ENCODE measurements around the gene RERE. TPM values are rescaled to one million over a fixed set of nuclear protein-coding genes. Genes with fewer than 3 reads are reported as not detected.

The RERE gene
- total and polyA plus RNA-seq, 11 donors = 53.5 to 236 (median 121) TPM

DNA sequence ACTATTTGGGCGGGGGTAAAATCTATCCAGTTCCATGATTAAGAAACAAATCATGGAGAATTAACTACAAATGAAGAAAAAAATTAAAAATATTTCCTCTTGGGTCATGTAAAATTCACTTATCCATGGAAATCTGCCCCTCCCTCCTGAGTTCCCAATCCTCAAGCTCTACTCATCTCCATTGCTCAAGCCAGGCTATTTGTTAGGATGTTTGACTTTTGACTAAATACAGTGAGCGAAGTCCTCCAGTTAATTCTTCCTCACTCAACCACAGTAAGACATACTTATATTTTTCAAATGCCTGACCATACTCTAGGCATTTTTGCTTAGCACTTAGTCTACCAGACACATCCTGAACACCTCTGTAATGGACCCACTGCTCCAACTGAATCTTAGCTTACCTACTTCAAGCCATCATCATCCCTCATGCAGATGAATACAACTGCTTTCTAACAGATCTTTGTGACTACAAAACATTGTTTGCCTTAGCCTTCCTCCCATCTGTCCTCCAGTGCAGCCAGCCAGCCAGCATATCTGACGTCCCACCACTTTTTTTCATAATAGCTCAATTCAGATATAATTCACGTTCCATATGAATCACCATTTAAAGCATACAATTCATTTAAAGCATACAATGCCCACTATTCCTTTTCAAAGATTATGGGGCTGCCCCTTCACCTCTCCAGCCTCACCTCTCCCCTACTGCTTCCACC lies 154.2 kb downstream of the RERE start:
- no peak for ATAC-seq
- no peak overlapping the region for H3K4me3 ChIP-seq
- DNase-seq = no peak
- peak overlapping the region in 9 of 12 donors; percentile 3 to 75 (median 43) for H3K27ac ChIP-seq
- TF ChIP-seq, protein P1, sequence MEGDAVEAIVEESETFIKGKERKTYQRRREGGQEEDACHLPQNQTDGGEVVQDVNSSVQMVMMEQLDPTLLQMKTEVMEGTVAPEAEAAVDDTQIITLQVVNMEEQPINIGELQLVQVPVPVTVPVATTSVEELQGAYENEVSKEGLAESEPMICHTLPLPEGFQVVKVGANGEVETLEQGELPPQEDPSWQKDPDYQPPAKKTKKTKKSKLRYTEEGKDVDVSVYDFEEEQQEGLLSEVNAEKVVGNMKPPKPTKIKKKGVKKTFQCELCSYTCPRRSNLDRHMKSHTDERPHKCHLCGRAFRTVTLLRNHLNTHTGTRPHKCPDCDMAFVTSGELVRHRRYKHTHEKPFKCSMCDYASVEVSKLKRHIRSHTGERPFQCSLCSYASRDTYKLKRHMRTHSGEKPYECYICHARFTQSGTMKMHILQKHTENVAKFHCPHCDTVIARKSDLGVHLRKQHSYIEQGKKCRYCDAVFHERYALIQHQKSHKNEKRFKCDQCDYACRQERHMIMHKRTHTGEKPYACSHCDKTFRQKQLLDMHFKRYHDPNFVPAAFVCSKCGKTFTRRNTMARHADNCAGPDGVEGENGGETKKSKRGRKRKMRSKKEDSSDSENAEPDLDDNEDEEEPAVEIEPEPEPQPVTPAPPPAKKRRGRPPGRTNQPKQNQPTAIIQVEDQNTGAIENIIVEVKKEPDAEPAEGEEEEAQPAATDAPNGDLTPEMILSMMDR (IDR thresholded peaks at IDR 0.05) = no peak
- TF ChIP-seq POLR2A (IDR thresholded peaks at IDR 0.05) = no peak
- H3K27me3 ChIP-seq = no peaks in the 10 kb centered on the region
- no peaks in the 10 kb centered on the region for H3K9me3 ChIP-seq
- 85 to 90% (median 88%) methylated on average over 4 of the region's 4 CpGs for whole genome bisulfite sequencing, 4 donors
- intact Hi-C loops (cut with DNase I) = no loop called here
- no peaks in the 10 kb centered on the region for H3K36me3 ChIP-seq
- H3K4me1 ChIP-seq = peaks cover 21 to 98% (median 87%) of the 10 kb centered on the region in 12 donors

- Histone ChIP-seq H3K27me3 (no peaks in the 10 kb centered on the region), H3K9me3 (no peaks in the 10 kb centered on the region), H3K36me3 (no peaks in the 10 kb centered on the region), H3K4me1 (peaks cover 19 to 93% (median 79%) of the 10 kb centered on the region in 12 donors), H3K27ac (peak overlapping the region; percentile 2 to 81 (median 65)), H3K4me3 (no peak overlapping the region)
- DNase-seq (no peak), ATAC-seq (no peak)
- 95 to 97% (median 96%) methylated on average over 4 of the region's 4 CpGs for WGBS, 4 donors
- intact Hi-C loops (cut with DNase I) = no loop called here
- TF ChIP-seq POLR2A (IDR thresholded peaks at IDR 0.05) = no peak
- TF ChIP-seq, protein P1 (IDR thresholded peaks at IDR 0.05) = no peak
Measured at GRCh38 chr1:8662380-8663072, 154.9 kb downstream of the RERE start.

- Histone ChIP-seq H3K4me3 (no peak overlapping the region), H3K27ac (peak overlapping the region in 11 of 12 donors; percentile 36 to 81 (median 66))
- intact Hi-C loops (cut with DNase I) = no loop called here
Measured at GRCh38 chr1:8661185-8662110, 156.0 kb downstream of the RERE start.

More at GRCh38 chr1:8661185-8662110, 156.0 kb downstream of the RERE start:
- no peak for TF ChIP-seq POLR2A (IDR thresholded peaks at IDR 0.05)
- TF ChIP-seq, protein P1 (IDR thresholded peaks at IDR 0.05) = no peak
- 34 to 41% (median 39%) methylated on average over 8 of the region's 8 CpGs for WGBS, 4 donors
- ATAC-seq = peak in 3 of 4 donors; percentile 16 to 70 (median 28)
- Histone ChIP-seq H3K4me1 (peaks cover 17 to 84% (median 69%) of the 10 kb centered on the region in 12 donors), H3K27me3 (no peaks in the 10 kb centered on the region), H3K9me3 (no peaks in the 10 kb centered on the region), H3K36me3 (no peaks in the 10 kb centered on the region)
- peak in 4 of 5 donors; percentile 48 to 63 (median 54) for DNase-seq

Measured in heart left ventricle (tissue), 16 donors.